Amniotic epithelial cell (primary cell): Measurements from ENCODE around the gene PCIF1.

ENCODE experiments used
- DNase-seq: peaks from one replicate; pipeline ENCODE4 v3.0.0-alpha.2; 2010; ENCODE audit warnings: low read depth

Gene PCIF1

GRCh38 chr20:45904583-45905504 lies 29.6 kb upstream of the PCIF1 start:
- no peak for DNase-seq

GRCh38 chr20:45905505-45906079 lies 28.9 kb upstream of the PCIF1 start:
- peak; percentile 83 for DNase-seq

- no peak for DNase-seq
Measured at GRCh38 chr20:45907219-45907948, 27.1 kb upstream of the PCIF1 start.

- DNase-seq, result no peak
Measured at GRCh38 chr20:45908084-45908483, 26.4 kb upstream of the PCIF1 start.

- no peak for DNase-seq
Measured at GRCh38 chr20:45909336-45909808, 25.1 kb upstream of the PCIF1 start.

GRCh38 chr20:45909817-45910669 lies 24.4 kb upstream of the PCIF1 start:
- DNase-seq, result no peak

GRCh38 chr20:45910670-45911485 lies 23.6 kb upstream of the PCIF1 start:
- DNase-seq, result peak; percentile 100

GRCh38 chr20:45911486-45912343 lies 22.8 kb upstream of the PCIF1 start, which contains the start of gene PLTP:
PLTP (minus strand) TSS chr20:45912155; CDS start chr20:45911452, 703 bp downstream.
- DNase-seq, result peak; percentile 55

- no peak for DNase-seq
Measured at GRCh38 chr20:45912344-45912682, 22.2 kb upstream of the PCIF1 start.

GRCh38 chr20:45913116-45913515 lies 21.4 kb upstream of the PCIF1 start:
- no peak for DNase-seq

GRCh38 chr20:45917790-45918141 lies 16.7 kb upstream of the PCIF1 start:
- DNase-seq, result peak; percentile 65

GRCh38 chr20:45918182-45918737 lies 16.2 kb upstream of the PCIF1 start:
- DNase-seq, result peak; percentile 54

- peak; percentile 57 for DNase-seq
Measured at GRCh38 chr20:45918779-45919537, 15.5 kb upstream of the PCIF1 start.

- DNase-seq, result peak; percentile 83
Measured at GRCh38 chr20:45919542-45920399, 14.7 kb upstream of the PCIF1 start.

GRCh38 chr20:45920462-45921336 lies 13.8 kb upstream of the PCIF1 start:
- DNase-seq, result peak; percentile 70

GRCh38 chr20:45921337-45922189 lies 12.9 kb upstream of the PCIF1 start:
- DNase-seq, result no peak
